GM10847 (cell line): Measurements from ENCODE around the gene EML4.

ENCODE experiments used
- POLR2A ChIP-seq: IDR thresholded peaks from 2 replicates; pipeline ENCODE4 v1.6.1; 2011; ENCODE audit not compliant: insufficient read length; ENCODE audit errors: extremely low read depth

Gene EML4

GRCh38 chr2:42309366-42309765 is 140.2 kb downstream of the EML4 start:
- TF ChIP-seq POLR2A: no peak

GRCh38 chr2:42310007-42310515 is 140.9 kb downstream of the EML4 start:
- no peak for TF ChIP-seq POLR2A

- TF ChIP-seq POLR2A: no peak
These were observed 143.0 kb downstream of the EML4 start for GRCh38 chr2:42312106-42312505.

- no peak for TF ChIP-seq POLR2A
These were observed 145.8 kb downstream of the EML4 start for GRCh38 chr2:42314892-42315468.

GRCh38 chr2:42315844-42316470 is 146.8 kb downstream of the EML4 start:
- TF ChIP-seq POLR2A: no peak

- no peak for TF ChIP-seq POLR2A
These were observed 147.8 kb downstream of the EML4 start for GRCh38 chr2:42316910-42317309.

GRCh38 chr2:42317486-42317885 is 148.3 kb downstream of the EML4 start:
- TF ChIP-seq POLR2A: no peak

GRCh38 chr2:42317945-42318344 is 148.8 kb downstream of the EML4 start:
- no peak for TF ChIP-seq POLR2A

GRCh38 chr2:42319265-42319664 is 150.1 kb downstream of the EML4 start:
- no peak for TF ChIP-seq POLR2A

- no peak for TF ChIP-seq POLR2A
These were observed 152.4 kb downstream of the EML4 start for GRCh38 chr2:42321452-42322064.

GRCh38 chr2:42324244-42324643 is 155.1 kb downstream of the EML4 start:
- no peak for TF ChIP-seq POLR2A

- TF ChIP-seq POLR2A: no peak
These were observed 155.8 kb downstream of the EML4 start for GRCh38 chr2:42324949-42325348.

GRCh38 chr2:42325609-42326008 is 156.5 kb downstream of the EML4 start:
- TF ChIP-seq POLR2A: no peak

- TF ChIP-seq POLR2A: no peak
These were observed 158.0 kb downstream of the EML4 start for GRCh38 chr2:42327125-42327524.

- no peak for TF ChIP-seq POLR2A
These were observed 159.1 kb downstream of the EML4 start for GRCh38 chr2:42328148-42328833.

- no peak for TF ChIP-seq POLR2A
These were observed 159.8 kb downstream of the EML4 start for GRCh38 chr2:42328923-42329322.

GRCh38 chr2:42329736-42330135 is 160.6 kb downstream of the EML4 start:
- no peak for TF ChIP-seq POLR2A
